A549 treated with DMSO at 1 μM for 4 hours (cell line): ENCODE results near the gene ASIC1. TPM values are rescaled to one million over a fixed set of nuclear protein-coding genes. Genes with fewer than 3 reads are reported as not detected.

Source experiments
- total RNA-seq: library from RNA; stranded (reverse); fragments of 200-300 nt; extraction: Qiagen RNA extraction; gene quantifications from 5 replicates; pipeline ENCODE4 v1.2.3, GENCODE V29; 2022; ENCODE audit warnings: low read depth

ASIC1 gene
- 5.3 to 6.8 TPM (median 6.2 TPM) in 5 replicates for total RNA-seq

GRCh38 chr12:50057000-50057841 lies at the start of gene ASIC1:
ASIC1 (plus strand) TSS chr12:50057596; CDS start chr12:50058767, 1,171 bp downstream.

DNA sequence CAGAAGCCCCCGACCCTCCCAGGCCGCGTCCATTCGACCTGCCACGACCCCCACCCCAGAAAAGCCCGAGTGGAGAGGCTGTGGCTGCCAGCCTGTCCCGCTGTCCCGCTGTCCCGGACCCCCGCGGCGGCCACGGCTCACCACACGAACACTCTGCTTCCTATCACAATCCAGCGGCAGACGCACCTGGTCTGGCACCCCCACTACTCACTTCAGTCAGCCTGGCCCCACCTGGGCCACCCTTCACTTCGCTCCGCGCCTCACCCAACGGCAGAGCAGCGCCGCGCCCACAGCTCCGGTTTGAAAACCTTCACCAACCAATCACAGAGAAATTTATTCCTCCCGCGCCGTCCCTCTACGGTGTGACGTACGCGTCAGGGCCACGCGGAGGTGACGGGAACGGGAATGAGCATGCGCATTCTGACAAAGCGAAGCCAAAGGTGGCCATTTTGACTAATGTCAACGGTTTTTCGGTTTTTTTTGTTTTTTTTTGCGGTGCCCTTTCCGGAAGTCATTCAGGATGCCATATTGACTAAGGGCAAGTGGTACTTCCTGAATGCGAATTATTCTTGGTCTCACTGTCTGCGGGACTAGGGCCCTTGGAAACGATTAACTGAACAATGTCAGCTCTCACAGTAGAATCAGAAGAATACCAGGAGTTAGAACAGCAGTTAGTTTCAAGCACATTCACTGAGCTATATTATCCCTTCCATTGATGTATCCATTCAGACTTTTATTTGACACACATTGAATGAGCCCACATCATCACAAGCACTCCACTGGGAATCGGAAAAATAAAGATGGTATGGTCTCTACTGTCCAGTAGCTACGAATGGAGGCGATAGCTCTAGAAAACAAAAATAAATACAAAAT lies 32.0 kb upstream of the ASIC1 start, which contains the start of gene RACGAP1:
Gene RACGAP1, minus strand, starts transcription at position 308 of the 873 bp plus-strand sequence. CDS start 8,779 bp downstream, outside the sequence.

GRCh38 chr12:50084775-50085614 lies 27.6 kb downstream of the ASIC1 start, which contains the start of gene SMARCD1:
SMARCD1 (plus strand) TSS chr12:50085342; CDS start chr12:50085370, 28 bp downstream.

GRCh38 chr12:50103767-50104321 lies 46.4 kb downstream of the ASIC1 start, which contains the start of gene GPD1:
GPD1 (plus strand) TSS chr12:50104008; CDS start chr12:50104051, 43 bp downstream.

DNA sequence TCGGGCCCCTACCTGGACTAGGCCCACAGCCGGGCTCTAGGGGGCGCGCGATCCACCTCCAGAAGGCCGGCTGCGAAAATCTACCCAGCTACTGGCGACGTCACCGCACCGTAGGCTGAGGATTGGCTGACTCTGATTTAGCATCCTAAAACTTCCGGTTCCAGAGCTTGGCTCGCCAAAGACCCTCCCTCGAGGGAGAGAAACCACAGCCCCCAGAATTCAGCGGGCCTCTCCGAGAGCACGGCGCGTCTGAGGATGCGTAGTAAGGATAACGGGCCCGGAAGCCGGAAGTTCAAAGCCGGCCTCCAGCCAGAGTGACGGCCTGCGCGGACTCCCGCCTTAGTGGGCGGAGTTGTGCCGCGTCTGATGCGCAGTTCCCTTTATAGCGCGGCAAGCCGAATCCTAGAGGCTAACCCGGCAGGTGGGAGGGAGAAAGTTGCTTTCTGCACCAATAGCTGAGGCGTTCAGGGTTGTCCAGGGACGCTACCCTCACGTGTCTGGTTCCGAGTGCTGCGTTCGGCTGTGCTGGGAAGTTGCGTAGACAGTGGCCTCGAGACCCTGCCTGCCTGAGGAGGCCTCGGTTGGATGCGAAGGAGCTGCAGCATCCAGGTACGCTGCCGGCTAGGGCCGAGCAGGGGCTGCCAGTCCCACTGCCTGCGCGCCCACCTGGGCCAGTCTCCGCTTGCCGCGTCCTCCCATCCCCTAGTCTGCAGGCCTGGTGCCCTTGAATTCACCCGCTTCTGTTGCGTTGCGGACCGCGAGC lies 54.5 kb downstream of the ASIC1 start, which contains the start of gene COX14:
Gene COX14, plus strand, starts transcription at position 544 of the 763 bp plus-strand sequence. CDS start 7,808 bp downstream, outside the sequence.

Other genes starting within 250 kb of the ASIC1 start
- gene NCKAP5L, start 229.2 kb upstream of the ASIC1 start, total RNA-seq: 7.1 to 9.5 TPM (median 7.8 TPM) in 5 replicates
- gene BCDIN3D, start 214.5 kb upstream of the ASIC1 start, total RNA-seq: 4.7 to 5.9 TPM (median 4.8 TPM) in 5 replicates
- 0.04 to 0.16 TPM in 2 of 5 replicates, not detected in the others for gene FAIM2, start 153.7 kb upstream of the ASIC1 start, total RNA-seq
- gene AQP2, start 106.9 kb upstream of the ASIC1 start, total RNA-seq: not detected in 5 replicates
- gene AQP5, start 95.7 kb upstream of the ASIC1 start, total RNA-seq: not detected in 5 replicates
- 0.02 to 0.05 TPM in 2 of 5 replicates, not detected in the others for gene AQP6, start 84.6 kb upstream of the ASIC1 start, total RNA-seq
- gene RACGAP1, start 32.1 kb upstream of the ASIC1 start, total RNA-seq: 77.7 to 89.1 TPM (median 85.5 TPM) in 5 replicates
- gene SMARCD1, start 27.7 kb downstream of the ASIC1 start, total RNA-seq: 72.3 to 81.7 TPM (median 75.1 TPM) in 5 replicates
- gene GPD1, start 46.4 kb downstream of the ASIC1 start, total RNA-seq: 0.10 to 0.39 TPM (median 0.20 TPM) in 5 replicates
- gene COX14, start 54.6 kb downstream of the ASIC1 start, total RNA-seq: 69.8 to 77.8 TPM (median 75.1 TPM) in 5 replicates
- 24.9 to 28.4 TPM (median 26.7 TPM) in 5 replicates for gene CERS5, start 109.8 kb downstream of the ASIC1 start, total RNA-seq
- 6.8 to 11.4 TPM (median 7.8 TPM) in 5 replicates for gene LIMA1, start 225.9 kb downstream of the ASIC1 start, total RNA-seq